Sigmoid colon (tissue), 4 donors: Measurements from ENCODE around the gene TCP11L2.

Experiments
- EP300 ChIP-seq, 4 donors: sonication (generic); formaldehyde crosslinking; IDR thresholded peaks; one replicate each; pipeline ENCODE4 v1.6.1; 2017; ENCODE audit warnings: antibody characterized with exemption in 4 of 4
- POLR2A ChIP-seq, 2 donors: fragments of 450-650 bp; IDR thresholded peaks; one replicate each; pipeline ENCODE4 v1.6.1; 2016; ENCODE audit warnings: antibody characterized with exemption in 2 of 2, mild to moderate bottlenecking in 2 of 2, moderate library complexity in 2 of 2
- POLR2AphosphoS5 ChIP-seq, 4 donors: sonication (generic); formaldehyde crosslinking; IDR thresholded peaks; one replicate each; pipeline ENCODE4 v1.6.1; 2017; ENCODE audit warnings: antibody characterized with exemption in 4 of 4
- TF ChIP-seq, protein P1 (sequence below), 4 experiments: fragments of 450-650 bp in 3 of 4; fragments of 200-600 bp in 1 of 4; IDR thresholded peaks; one replicate each; pipeline ENCODE4 v1.5.1; 2016 to 2019; ENCODE audit warnings: antibody characterized with exemption in 4 of 4, mild to moderate bottlenecking in 3 of 4, moderate library complexity in 2 of 4

DNA sequence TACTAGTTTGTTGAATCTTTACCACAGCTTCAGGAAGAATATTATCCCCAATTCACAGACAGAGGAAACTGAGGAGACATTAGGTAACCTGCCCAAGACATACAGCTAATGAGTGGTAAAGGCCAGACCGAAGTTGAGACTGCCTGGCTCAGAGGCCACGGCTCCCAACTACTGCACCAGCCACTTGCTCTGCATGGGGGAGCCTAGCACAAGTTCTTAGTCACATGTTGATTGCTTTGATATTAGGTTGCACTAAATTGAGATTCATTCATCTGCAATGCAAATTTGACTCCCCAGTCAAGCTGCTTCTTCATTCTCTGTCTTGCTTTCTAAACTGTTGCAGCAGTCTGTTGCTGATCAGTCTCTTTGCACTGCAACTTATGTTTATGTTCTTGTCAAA is 29.1 kb downstream of the TCP11L2 start:
- TF ChIP-seq, protein P1, sequence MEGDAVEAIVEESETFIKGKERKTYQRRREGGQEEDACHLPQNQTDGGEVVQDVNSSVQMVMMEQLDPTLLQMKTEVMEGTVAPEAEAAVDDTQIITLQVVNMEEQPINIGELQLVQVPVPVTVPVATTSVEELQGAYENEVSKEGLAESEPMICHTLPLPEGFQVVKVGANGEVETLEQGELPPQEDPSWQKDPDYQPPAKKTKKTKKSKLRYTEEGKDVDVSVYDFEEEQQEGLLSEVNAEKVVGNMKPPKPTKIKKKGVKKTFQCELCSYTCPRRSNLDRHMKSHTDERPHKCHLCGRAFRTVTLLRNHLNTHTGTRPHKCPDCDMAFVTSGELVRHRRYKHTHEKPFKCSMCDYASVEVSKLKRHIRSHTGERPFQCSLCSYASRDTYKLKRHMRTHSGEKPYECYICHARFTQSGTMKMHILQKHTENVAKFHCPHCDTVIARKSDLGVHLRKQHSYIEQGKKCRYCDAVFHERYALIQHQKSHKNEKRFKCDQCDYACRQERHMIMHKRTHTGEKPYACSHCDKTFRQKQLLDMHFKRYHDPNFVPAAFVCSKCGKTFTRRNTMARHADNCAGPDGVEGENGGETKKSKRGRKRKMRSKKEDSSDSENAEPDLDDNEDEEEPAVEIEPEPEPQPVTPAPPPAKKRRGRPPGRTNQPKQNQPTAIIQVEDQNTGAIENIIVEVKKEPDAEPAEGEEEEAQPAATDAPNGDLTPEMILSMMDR (IDR thresholded peaks at IDR 0.05), result no peak
- TF ChIP-seq POLR2AphosphoS5 (IDR thresholded peaks at IDR 0.05), result no peak
- no peak for TF ChIP-seq POLR2A (IDR thresholded peaks at IDR 0.05)
- no peak for TF ChIP-seq EP300 (IDR thresholded peaks at IDR 0.05)
